ENCODE data around the gene MMP19.

Gene MMP19

GRCh38 chr12:55806982-55807381 is 35.8 kb downstream of the MMP19 start:
- no peak overlapping the region for H3K27ac ChIP-seq
- CTCF ChIA-PET: interaction anchor here (0.8 kb wide), 1 partner anchor 119 kb away, joined by 4 read pairs; no protein-coding TSS in a partner anchor
- POLR2A ChIA-PET (ENCODE audit: low non-redundant PET): no interaction called here
- no peak for TF ChIP-seq CTCF (conservative IDR thresholded peaks at IDR 0.05; ENCODE audit: low read depth)
- no peak for DNase-seq (ENCODE audit: low spot score)

- TF ChIP-seq CTCF (conservative IDR thresholded peaks at IDR 0.05; ENCODE audit: low read depth): no peak
- no peak overlapping the region for H3K27ac ChIP-seq
- ChIA-PET CTCF (no interaction called here), POLR2A (ENCODE audit: low non-redundant PET) (no interaction called here)
- no peak for DNase-seq (ENCODE audit: low spot score)
Measured at GRCh38 chr12:55797550-55797949, 45.2 kb downstream of the MMP19 start.

DNA sequence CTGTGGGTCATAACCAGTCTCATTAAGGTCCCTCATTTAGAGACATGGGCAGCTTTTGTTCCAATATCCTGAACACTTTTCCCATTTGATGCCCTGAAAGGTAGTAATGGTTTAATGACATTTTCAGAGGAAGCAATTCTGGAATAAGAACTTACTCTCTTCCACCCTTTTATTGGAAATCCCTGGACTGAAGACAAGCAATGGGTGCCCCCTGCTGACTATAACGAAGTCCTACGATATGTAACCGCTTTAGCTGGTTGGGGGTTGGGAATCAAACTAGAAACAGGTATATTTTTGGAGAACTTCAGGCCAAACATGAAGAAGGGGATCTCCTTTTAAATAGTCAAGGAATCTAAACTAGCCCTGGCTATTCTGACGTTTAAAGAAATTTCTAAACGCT is 45.7 kb downstream of the MMP19 start:
- no peak for DNase-seq (ENCODE audit: low spot score)
- POLR2A ChIA-PET (ENCODE audit: low non-redundant PET): no interaction called here
- no peak overlapping the region for H3K27ac ChIP-seq
- CTCF ChIA-PET: no interaction called here
- TF ChIP-seq CTCF (conservative IDR thresholded peaks at IDR 0.05; ENCODE audit: low read depth): no peak

DNA sequence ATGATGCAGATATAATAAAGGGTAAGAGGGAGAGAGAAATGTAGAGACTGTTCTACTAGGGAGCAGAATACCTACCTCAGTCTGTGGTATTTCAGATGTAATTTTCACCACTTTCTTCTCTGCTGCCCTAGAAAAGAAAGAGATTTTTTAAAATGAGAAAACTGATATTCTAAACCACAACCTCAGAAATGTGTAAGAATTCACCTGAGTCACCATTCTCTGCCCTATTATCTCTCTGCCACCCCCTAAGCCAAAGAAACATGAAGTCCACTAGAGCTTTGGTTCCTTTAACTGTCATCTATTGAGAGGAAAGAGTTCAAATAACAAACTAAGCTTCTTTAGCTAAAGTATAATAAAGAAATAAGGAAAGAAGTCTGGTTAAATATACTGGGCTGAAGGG is 46.8 kb downstream of the MMP19 start:
- no peak for TF ChIP-seq CTCF (conservative IDR thresholded peaks at IDR 0.05; ENCODE audit: low read depth)
- ChIA-PET CTCF (no interaction called here), POLR2A (ENCODE audit: low non-redundant PET) (no interaction called here)
- DNase-seq (ENCODE audit: low spot score): no peak
- no peak overlapping the region for H3K27ac ChIP-seq

GRCh38 chr12:55789893-55790292 is 52.8 kb downstream of the MMP19 start:
- no peak for DNase-seq (ENCODE audit: low spot score)
- ChIA-PET POLR2A (ENCODE audit: low non-redundant PET) (no interaction called here), CTCF (interaction anchor here (0.7 kb wide), 1 partner anchor 107 kb away, joined by 4 read pairs; no protein-coding TSS in a partner anchor)
- TF ChIP-seq CTCF (conservative IDR thresholded peaks at IDR 0.05; ENCODE audit: low read depth): no peak
- H3K27ac ChIP-seq: no peak overlapping the region

- TF ChIP-seq CTCF (conservative IDR thresholded peaks at IDR 0.05; ENCODE audit: low read depth): no peak
- ChIA-PET CTCF (no interaction called here), POLR2A (ENCODE audit: low non-redundant PET) (no interaction called here)
- DNase-seq (ENCODE audit: low spot score): no peak
- H3K27ac ChIP-seq: no peak overlapping the region
Measured at GRCh38 chr12:55789171-55789570, 53.6 kb downstream of the MMP19 start.

DNA sequence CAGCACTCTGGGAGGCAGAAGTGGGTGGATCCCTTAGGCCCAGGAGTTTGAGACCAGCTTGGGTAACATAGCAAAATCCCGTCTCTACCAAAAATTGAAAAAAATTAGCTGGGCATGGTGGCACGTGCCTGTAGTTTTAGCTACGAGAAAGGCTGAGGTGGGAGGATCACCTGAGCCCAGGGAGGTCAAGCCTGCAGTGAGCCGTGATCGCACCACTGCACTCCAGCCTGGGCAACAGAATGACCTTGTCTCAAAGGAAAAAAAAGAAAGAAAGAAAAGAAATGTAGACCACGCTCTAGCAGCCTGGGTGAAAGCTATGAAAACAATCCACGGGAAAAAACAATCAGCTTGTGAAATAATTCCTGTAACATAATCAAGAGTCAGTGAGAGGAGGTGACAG is 54.2 kb downstream of the MMP19 start:
- ChIA-PET POLR2A (ENCODE audit: low non-redundant PET) (no interaction called here), CTCF (no interaction called here)
- H3K27ac ChIP-seq: no peak overlapping the region
- TF ChIP-seq CTCF (conservative IDR thresholded peaks at IDR 0.05; ENCODE audit: low read depth): no peak
- DNase-seq (ENCODE audit: low spot score): no peak

Data from RWPE1 (cell line).